Ovary (tissue), 9 donors: Measurements from ENCODE around the gene GLDN. TPM values are rescaled to one million over a fixed set of nuclear protein-coding genes. Genes with fewer than 3 reads are reported as not detected.

Source experiments
- DNase-seq, 5 donors: peaks; one replicate each; pipeline ENCODE4 v3.0.0-alpha.2; 2019 to 2020
- H3K27ac ChIP-seq, 2 donors: fragments of 200-600 bp; one replicate each; pipeline versions ENCODE4 v1.5.1 to v1.8.0; 2019 to 2022
- H3K27me3 ChIP-seq: fragments of 200-600 bp; one replicate; pipeline ENCODE4 v1.8.0; 2022
- H3K36me3 ChIP-seq: fragments of 200-600 bp; sonication (generic); one replicate; pipeline ENCODE4 v1.5.1; 2019
- H3K4me1 ChIP-seq: one replicate; pipeline ENCODE4 v1.8.1; 2013; ENCODE audit warnings: mild to moderate bottlenecking, moderate library complexity; ENCODE audit not compliant: insufficient read depth
- H3K4me3 ChIP-seq: fragments of 200-600 bp; sonication (generic); one replicate; pipeline ENCODE4 v1.5.1; 2017
- H3K9me3 ChIP-seq, 2 donors: fragments of 200-600 bp in 1 of 2; sonication (generic) in 1 of 2; one replicate each; pipeline versions ENCODE4 v1.5.1 to v1.8.1; 2013 to 2019; ENCODE audit warnings: mild to moderate bottlenecking in 1 of 2, moderate library complexity in 1 of 2
- CTCF ChIP-seq, 3 donors: fragments of 450-650 bp in 2 of 3; fragments of 200-600 bp in 1 of 3; IDR thresholded peaks; one replicate each; pipeline versions ENCODE4 v1.5.1 to v1.8.0; 2016 to 2022; ENCODE audit warnings: antibody characterized with exemption in 3 of 3, mild to moderate bottlenecking in 1 of 3
- EP300 ChIP-seq: sonication (generic); formaldehyde crosslinking; IDR thresholded peaks from one replicate; pipeline ENCODE4 v1.6.1; 2017; ENCODE audit warnings: antibody characterized with exemption
- POLR2A ChIP-seq: fragments of 450-650 bp; IDR thresholded peaks from one replicate; pipeline ENCODE4 v1.6.1; 2017; ENCODE audit warnings: antibody characterized with exemption, mild to moderate bottlenecking, moderate library complexity
- WGBS, 3 donors: extraction: QIAGEN DNeasy Blood & Tissue Kit in 1 of 3; methylation state at CpG; one replicate each; pipeline versions ENCODE4 v1.1.5 to v1.1.7; 2013 to 2017; 5-methylcytosine and 5-hydroxymethylcytosine counted together
- intact Hi-C, 4 donors: fragments of 100-400 bp; cut with DNase I; formaldehyde crosslinking; loops; one replicate each; pipeline versions ENCODE4 v1.11.0 to v1.15.1; 2022 to 2023
- polyA plus RNA-seq, 2 donors: library from polyadenylated mRNA; stranded (reverse); fragments of 200-250 nt in 1 of 2; fragments of 350-450 nt in 1 of 2; fragmentation: Illumina TruSeq in 1 of 2; extraction: RNeasy Lipid Tissue Mini Kit (QIAGEN cat#74804) in 1 of 2; gene quantifications; one replicate each; pipeline ENCODE4 v1.2.3, GENCODE V29; 2013 to 2014
- total RNA-seq, 7 donors: library from RNA; depleted of rRNA in 2 of 7; stranded (reverse); fragments of >200 nt in 2 of 7; fragmentation: NEBNext Ultra II Directional in 3 of 7; extraction: Animal tissue kit (Norgen Biotek cat#: 25700) in 3 of 7; gene quantifications; one replicate each; pipeline versions ENCODE4 v1.1.0 to v1.2.4, GENCODE V29; 2016 to 2023
- donor health status: DM: no; HTN: no; CAD: no; lungs with moderate emphysema.
- donor health status: DM: no; HTN: no; CAD: no.
- donor health status: Bipolar disorder and iron deficiency.
- donor health status: DM: yes; HTN: yes; CAD: no.
- donor health status: DM: no; HTN: no; CAD: no.
- donor health status: DM: yes; HTN: yes; CAD: no.

Gene GLDN
- total and polyA plus RNA-seq, 9 donors = 0.33 to 10.3 (median 2.3) TPM; not detected in 1

- H3K9me3 ChIP-seq = no peaks in the 10 kb centered on the region
- H3K4me1 ChIP-seq = peaks cover 6% of the 10 kb centered on the region
- WGBS, 3 donors = 91 to 96% (median 93%) methylated on average over 8 of the region's 8 CpGs
- no peaks in the 10 kb centered on the region for H3K27me3 ChIP-seq
- no peak for DNase-seq
- TF ChIP-seq EP300 (no peak), POLR2A (no peak), CTCF (IDR thresholded peaks at IDR 0.05) (no peak)
- H3K36me3 ChIP-seq = no peaks in the 10 kb centered on the region
- H3K4me3 ChIP-seq = no peak overlapping the region
- intact Hi-C loops = loop anchor here in 1 of 4 donors (10.0 kb wide), 2 partner anchors 101 to 221 kb away; no protein-coding TSS in a partner anchor
- H3K27ac ChIP-seq = no peak overlapping the region
Measured at GRCh38 chr15:51386029-51386428, 44.6 kb downstream of the GLDN start.

- no peaks in the 10 kb centered on the region for H3K9me3 ChIP-seq
- no peak for DNase-seq
- intact Hi-C loops = loop anchor here in 1 of 4 donors (10.0 kb wide), 2 partner anchors 102 to 222 kb away; no protein-coding TSS in a partner anchor
- TF ChIP-seq POLR2A = no peak
- TF ChIP-seq EP300 = no peak
- TF ChIP-seq CTCF (IDR thresholded peaks at IDR 0.05) = no peak
- no peaks in the 10 kb centered on the region for H3K27me3 ChIP-seq
- 94 to 96% (median 94%) methylated on average over 12 of the region's 12 CpGs for WGBS, 3 donors
- no peak overlapping the region for H3K4me3 ChIP-seq
- H3K36me3 ChIP-seq = no peaks in the 10 kb centered on the region
- H3K27ac ChIP-seq = no peak overlapping the region
- H3K4me1 ChIP-seq = peaks cover 6% of the 10 kb centered on the region
Measured at GRCh38 chr15:51386486-51386885, 45.0 kb downstream of the GLDN start.

GRCh38 chr15:51386960-51387698 is 45.7 kb downstream of the GLDN start:
- Histone ChIP-seq H3K27ac (no peak overlapping the region), H3K36me3 (no peaks in the 10 kb centered on the region), H3K9me3 (no peaks in the 10 kb centered on the region), H3K4me3 (no peak overlapping the region), H3K27me3 (no peaks in the 10 kb centered on the region), H3K4me1 (peaks cover 6% of the 10 kb centered on the region)
- intact Hi-C loops = loop anchor here in 1 of 4 donors (10.0 kb wide), 2 partner anchors 102 to 222 kb away; no protein-coding TSS in a partner anchor
- 85 to 88% (median 86%) methylated on average over 10 of the region's 10 CpGs for WGBS, 3 donors
- DNase-seq = no peak
- no peak for TF ChIP-seq POLR2A
- TF ChIP-seq CTCF (IDR thresholded peaks at IDR 0.05) = no peak
- TF ChIP-seq EP300 = no peak

GRCh38 chr15:51387699-51388041 is 46.2 kb downstream of the GLDN start:
- H3K9me3 ChIP-seq = no peaks in the 10 kb centered on the region
- H3K27me3 ChIP-seq = no peaks in the 10 kb centered on the region
- TF ChIP-seq CTCF (IDR thresholded peaks at IDR 0.05) (no peak), EP300 (no peak), POLR2A (no peak)
- intact Hi-C loops = loop anchor here in 1 of 4 donors (10.0 kb wide), 2 partner anchors 103 to 223 kb away; no protein-coding TSS in a partner anchor
- H3K4me1 ChIP-seq = peaks cover 6% of the 10 kb centered on the region
- 92 to 97% (median 92%) methylated on average over 3 of the region's 3 CpGs for WGBS, 3 donors
- H3K4me3 ChIP-seq = no peak overlapping the region
- no peak overlapping the region for H3K27ac ChIP-seq
- H3K36me3 ChIP-seq = no peaks in the 10 kb centered on the region
- DNase-seq = no peak
